Panc1 (cell line): ENCODE results near the gene CACNA1E. TPM values are rescaled to one million over a fixed set of nuclear protein-coding genes. Genes with fewer than 3 reads are reported as not detected.

Source experiments
- ATAC-seq: fragments of 200-7000 bp; cut with Tn5 transposase; 2 replicates; pipeline ENCODE4 v1.9.1; 2020; ENCODE audit warnings: mild to moderate bottlenecking, moderate library complexity
- BruUV-seq: library from RNA; stranded (reverse); fragments of 400-500 nt; replicated peaks from 2 replicates; lab custom pipeline; 2021; lab: Mats Ljungman, UMichigan
- CTCF ChIA-PET: fragments of 300-600 bp; sonication (Branson Sonifier 250); formaldehyde crosslinking; loops from one replicate; lab custom pipeline; 2022; ENCODE audit warnings: antibody characterized with exemption; lab: Charles Lee
- POLR2A ChIA-PET: fragments of 300-600 bp; sonication (Branson Sonifier 250); formaldehyde crosslinking; loops from one replicate; lab custom pipeline; 2022; ENCODE audit warnings: antibody characterized with exemption; lab: Charles Lee
- DNase-seq: peaks from one replicate; pipeline ENCODE4 v3.0.0-alpha.2; 2010; ENCODE audit warnings: low read depth, low spot score
- H3K27ac ChIP-seq: 2 replicates; pipeline ENCODE4 v1.5.1; 2011; ENCODE audit warnings: mild to moderate bottlenecking, low read length, inconsistent platforms
- H3K27me3 ChIP-seq: fragments of 200-500 bp; sonication (Bioruptor generic); 2 replicates; pipeline ENCODE4 v1.6.0; 2014; ENCODE audit warnings: low read length, inconsistent platforms; ENCODE audit not compliant: control insufficient read depth, insufficient read depth
- H3K36me3 ChIP-seq: fragments of 200-500 bp; sonication (Bioruptor generic); 2 replicates; pipeline ENCODE4 v1.5.1; 2014; ENCODE audit warnings: inconsistent platforms, mild to moderate bottlenecking, low read length, moderate library complexity; ENCODE audit not compliant: control insufficient read depth, insufficient read depth
- H3K4me1 ChIP-seq: 2 replicates; pipeline ENCODE4 v1.5.1; 2011; ENCODE audit warnings: inconsistent platforms, mild to moderate bottlenecking, low read length, moderate library complexity; ENCODE audit not compliant: control insufficient read depth, insufficient read depth
- H3K4me3 ChIP-seq, 2 experiments: 2 replicates each; pipeline ENCODE4 v1.5.1; 2011 to 2012; ENCODE audit warnings: low read depth in 2 of 2, low read length in 2 of 2, mild to moderate bottlenecking in 2 of 2, inconsistent platforms in 1 of 2, moderate library complexity in 1 of 2
- H3K9me3 ChIP-seq: fragments of 200-500 bp; sonication (Bioruptor generic); 2 replicates; pipeline ENCODE4 v1.5.1; 2014; ENCODE audit warnings: low read depth, mild to moderate bottlenecking, inconsistent platforms, low read length, moderate library complexity; ENCODE audit not compliant: control insufficient read depth, insufficient read depth
- CTCF ChIP-seq: fragments of 450-650 bp; IDR thresholded peaks from 2 replicates; pipeline ENCODE4 v1.5.1; 2017; ENCODE audit warnings: mild to moderate bottlenecking
- POLR2AphosphoS5 ChIP-seq: IDR thresholded peaks from 2 replicates; pipeline ENCODE4 v1.6.1; 2012; ENCODE audit warnings: mild to moderate bottlenecking, low read depth, low read length, moderate library complexity
- SIN3A ChIP-seq: IDR thresholded peaks from 2 replicates; pipeline ENCODE4 v1.6.1; 2012; ENCODE audit warnings: low read depth, mild to moderate bottlenecking, low read length, moderate library complexity, borderline replicate concordance; ENCODE audit not compliant: insufficient read depth
- TCF7L2 ChIP-seq: IDR thresholded peaks from 2 replicates; pipeline ENCODE4 v1.6.1; 2011; ENCODE audit warnings: mild to moderate bottlenecking, low read depth, low read length, inconsistent platforms
- in situ Hi-C: cut with HindIII; loops from 2 replicates; pipeline ENCODE4 v1.10.0; 2016; ENCODE audit warnings: low sequenced_read_pairs, low pct_unique_long_range_greater_than_20kb
- intact Hi-C: fragments of 100-400 bp; cut with micrococcal nuclease; formaldehyde crosslinking; loops from one replicate; pipeline ENCODE4 v1.10.0; 2022; ENCODE audit not compliant: unreplicated experiment
- total RNA-seq: library from RNA; stranded (reverse); gene quantifications from one replicate; pipeline ENCODE4 v1.2.1, GENCODE V29; 2021; ENCODE audit not compliant: unreplicated experiment
- TF ChIP-seq, protein P1 (sequence below), 2 experiments: IDR thresholded peaks; 2 replicates each; pipeline ENCODE4 v1.6.1; 2011 to 2012; ENCODE audit warnings: low read depth in 2 of 2, control low read depth in 1 of 2, low read length in 1 of 2, mild to moderate bottlenecking in 1 of 2, moderate library complexity in 1 of 2; ENCODE audit not compliant: insufficient read depth in 1 of 2

Gene CACNA1E
- total RNA-seq, 1 experiment from 2014 or later, result not detected

DNA sequence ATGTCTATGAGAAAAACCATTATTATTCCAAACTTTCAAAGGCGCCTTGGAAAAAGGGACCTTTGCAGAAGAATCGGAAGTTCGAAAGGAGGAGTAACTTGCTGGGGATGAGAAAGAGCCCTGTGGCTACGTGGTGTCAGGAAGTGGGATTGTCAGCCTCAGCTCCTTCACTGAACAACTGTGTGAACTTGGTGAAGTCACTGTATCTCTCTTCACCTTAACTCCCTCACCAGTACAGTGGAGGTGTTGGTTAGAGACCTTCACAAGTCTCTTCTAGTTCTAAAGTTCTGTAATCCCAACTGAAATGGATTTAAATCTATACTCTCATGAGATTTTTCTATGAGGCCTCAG is 285.6 kb downstream of the CACNA1E start:
- no peak for ATAC-seq

GRCh38 chr1:181769846-181770245 is 286.5 kb downstream of the CACNA1E start:
- Histone ChIP-seq H3K4me1 (no peaks in the 10 kb centered on the region), H3K27me3 (no peaks in the 10 kb centered on the region), H3K9me3 (no peaks in the 10 kb centered on the region), H3K27ac (no peak overlapping the region), H3K4me3 (no peak overlapping the region), H3K36me3 (no peaks in the 10 kb centered on the region)
- CTCF ChIA-PET, result no interaction called here
- BruUV-seq, result no TSS peak
- POLR2A ChIA-PET, result no interaction called here
- intact Hi-C loops (no loop called here), in situ Hi-C loops (no loop called here)
- ATAC-seq (no peak), DNase-seq (no peak)
- no peak for TF ChIP-seq POLR2AphosphoS5
- TF ChIP-seq, protein P1, sequence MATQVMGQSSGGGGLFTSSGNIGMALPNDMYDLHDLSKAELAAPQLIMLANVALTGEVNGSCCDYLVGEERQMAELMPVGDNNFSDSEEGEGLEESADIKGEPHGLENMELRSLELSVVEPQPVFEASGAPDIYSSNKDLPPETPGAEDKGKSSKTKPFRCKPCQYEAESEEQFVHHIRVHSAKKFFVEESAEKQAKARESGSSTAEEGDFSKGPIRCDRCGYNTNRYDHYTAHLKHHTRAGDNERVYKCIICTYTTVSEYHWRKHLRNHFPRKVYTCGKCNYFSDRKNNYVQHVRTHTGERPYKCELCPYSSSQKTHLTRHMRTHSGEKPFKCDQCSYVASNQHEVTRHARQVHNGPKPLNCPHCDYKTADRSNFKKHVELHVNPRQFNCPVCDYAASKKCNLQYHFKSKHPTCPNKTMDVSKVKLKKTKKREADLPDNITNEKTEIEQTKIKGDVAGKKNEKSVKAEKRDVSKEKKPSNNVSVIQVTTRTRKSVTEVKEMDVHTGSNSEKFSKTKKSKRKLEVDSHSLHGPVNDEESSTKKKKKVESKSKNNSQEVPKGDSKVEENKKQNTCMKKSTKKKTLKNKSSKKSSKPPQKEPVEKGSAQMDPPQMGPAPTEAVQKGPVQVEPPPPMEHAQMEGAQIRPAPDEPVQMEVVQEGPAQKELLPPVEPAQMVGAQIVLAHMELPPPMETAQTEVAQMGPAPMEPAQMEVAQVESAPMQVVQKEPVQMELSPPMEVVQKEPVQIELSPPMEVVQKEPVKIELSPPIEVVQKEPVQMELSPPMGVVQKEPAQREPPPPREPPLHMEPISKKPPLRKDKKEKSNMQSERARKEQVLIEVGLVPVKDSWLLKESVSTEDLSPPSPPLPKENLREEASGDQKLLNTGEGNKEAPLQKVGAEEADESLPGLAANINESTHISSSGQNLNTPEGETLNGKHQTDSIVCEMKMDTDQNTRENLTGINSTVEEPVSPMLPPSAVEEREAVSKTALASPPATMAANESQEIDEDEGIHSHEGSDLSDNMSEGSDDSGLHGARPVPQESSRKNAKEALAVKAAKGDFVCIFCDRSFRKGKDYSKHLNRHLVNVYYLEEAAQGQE (IDR thresholded peaks at IDR 0.05; ENCODE audit: insufficient read depth in 1 of 2, low read depth in 2 of 2, low read length in 1 of 2), result no peak
- no peak for TF ChIP-seq SIN3A
- no peak for TF ChIP-seq CTCF
- TF ChIP-seq TCF7L2, result no peak

More for the DNA sequence above, 285.6 kb downstream of the CACNA1E start:
- no peaks in the 10 kb centered on the region for H3K27me3 ChIP-seq
- no peak overlapping the region for H3K4me3 ChIP-seq
- H3K4me1 ChIP-seq, result no peaks in the 10 kb centered on the region
- BruUV-seq, result no TSS peak
- no peak for DNase-seq
- ChIA-PET CTCF (no interaction called here), POLR2A (interaction anchor here (0.5 kb wide), 1 partner anchor 1234 kb away, joined by 3 read pairs; no protein-coding TSS in a partner anchor)
- TF ChIP-seq CTCF, result no peak
- no peak for TF ChIP-seq POLR2AphosphoS5
- TF ChIP-seq, protein P1 (IDR thresholded peaks at IDR 0.05; ENCODE audit: insufficient read depth in 1 of 2, low read depth in 2 of 2, low read length in 1 of 2), result no peak
- no peak for TF ChIP-seq TCF7L2
- no peak for TF ChIP-seq SIN3A
- in situ Hi-C loops, result no loop called here
- no peaks in the 10 kb centered on the region for H3K36me3 ChIP-seq
- H3K27ac ChIP-seq, result no peak overlapping the region
- intact Hi-C loops, result no loop called here
- H3K9me3 ChIP-seq, result no peaks in the 10 kb centered on the region
